ENCODE data around the gene TSC22D1.

The TSC22D1 gene

GRCh38 chr13:44435142-44435918 is 140.8 kb downstream of the TSC22D1 start:
- TF ChIP-seq CTCF (IDR thresholded peaks at IDR 0.05; ENCODE audit: insufficient read depth, low read length, missing control alignments), result no peak
- CTCF ChIA-PET, result interaction anchor here (0.8 to 19.6 kb wide), 7 partner anchors 139 to 535 kb away, joined by 3 to 242 read pairs (median 4); no protein-coding TSS in a partner anchor

GRCh38 chr13:44434766-44435141 is 141.4 kb downstream of the TSC22D1 start:
- TF ChIP-seq CTCF (IDR thresholded peaks at IDR 0.05; ENCODE audit: insufficient read depth, low read length, missing control alignments), result no peak
- H3K4me3 ChIP-seq (ENCODE audit: low read depth, low read length), result peak overlapping the region; percentile 45
- DNase-seq (ENCODE audit: low read depth, low spot score), result no peak
- ChIA-PET POLR2A (interaction anchor here (0.7 to 1.0 kb wide), 3 partner anchors 128 to 526 kb away, joined by 3 to 5 read pairs (median 3); no protein-coding TSS in a partner anchor), CTCF (interaction anchor here (0.8 to 19.6 kb wide), 4 partner anchors 139 to 536 kb away, joined by 3 to 242 read pairs (median 4); no protein-coding TSS in a partner anchor)

More at GRCh38 chr13:44435142-44435918, 140.8 kb downstream of the TSC22D1 start:
- DNase-seq (ENCODE audit: low read depth, low spot score), result peak; percentile 82
- POLR2A ChIA-PET, result interaction anchor here (0.6 to 1.6 kb wide), 6 partner anchors 103 to 527 kb away, joined by 3 to 5 read pairs (median 3); no protein-coding TSS in a partner anchor
- peak overlapping the region; percentile 59 for H3K4me3 ChIP-seq (ENCODE audit: low read depth, low read length)

- ChIA-PET CTCF (interaction anchor here (0.7 to 19.6 kb wide), 5 partner anchors 8 to 528 kb away, joined by 3 to 242 read pairs (median 4); no protein-coding TSS in a partner anchor), POLR2A (interaction anchor here (1.0 kb wide), 1 partner anchor 200 kb away, joined by 3 read pairs; no protein-coding TSS in a partner anchor)
- no peak for TF ChIP-seq CTCF (IDR thresholded peaks at IDR 0.05; ENCODE audit: insufficient read depth, low read length, missing control alignments)
- DNase-seq (ENCODE audit: low read depth, low spot score), result no peak
- no peak overlapping the region for H3K4me3 ChIP-seq (ENCODE audit: low read depth, low read length)
These were observed 142.0 kb downstream of the TSC22D1 start for GRCh38 chr13:44433863-44434765.

- no peak for TF ChIP-seq CTCF (IDR thresholded peaks at IDR 0.05; ENCODE audit: insufficient read depth, low read length, missing control alignments)
- no peak overlapping the region for H3K4me3 ChIP-seq (ENCODE audit: low read depth, low read length)
- no peak for DNase-seq (ENCODE audit: low read depth, low spot score)
- ChIA-PET POLR2A (no interaction called here), CTCF (interaction anchor here (19.6 kb wide), 1 partner anchor 526 kb away, joined by 242 read pairs; no protein-coding TSS in a partner anchor)
These were observed 143.5 kb downstream of the TSC22D1 start for GRCh38 chr13:44432650-44433049.

- ChIA-PET POLR2A (interaction anchor here (0.7 kb wide), 1 partner anchor 1147 kb away, joined by 3 read pairs; no protein-coding TSS in a partner anchor), CTCF (interaction anchor here (1.3 to 19.6 kb wide), 3 partner anchors 16 to 525 kb away, joined by 4 to 242 read pairs (median 4); no protein-coding TSS in a partner anchor)
- DNase-seq (ENCODE audit: low read depth, low spot score), result no peak
- no peak overlapping the region for H3K4me3 ChIP-seq (ENCODE audit: low read depth, low read length)
- no peak for TF ChIP-seq CTCF (IDR thresholded peaks at IDR 0.05; ENCODE audit: insufficient read depth, low read length, missing control alignments)
These were observed 145.0 kb downstream of the TSC22D1 start for GRCh38 chr13:44431150-44431549.

All from AG04449 (cell line).